Gastrocnemius medialis (tissue), 4 donors: ENCODE results near the gene PIP5K1C. TPM values are rescaled to one million over a fixed set of nuclear protein-coding genes. Genes with fewer than 3 reads are reported as not detected.
A peak's percentile ranks its signal among the peaks of the same experiment; 100 is the strongest.

Source experiments
- ATAC-seq, 2 donors: fragments of 150-250 bp; one replicate each; pipeline ENCODE4 v1.9.1; 2016
- DNase-seq, 2 donors: peaks; one replicate each; pipeline ENCODE4 v3.0.0-alpha.2; 2019
- H3K27ac ChIP-seq, 4 donors: fragments of 200-600 bp; sonication (generic); 1 replicate in 1 of 4; 2 replicates in 3 of 4; pipeline ENCODE4 v1.5.1; 2016 to 2018; ENCODE audit warnings: mild to moderate bottlenecking in 2 of 4, moderate library complexity in 1 of 4
- H3K27me3 ChIP-seq, 3 donors: fragments of 200-600 bp; sonication (generic) in 2 of 3; 1 replicate in 1 of 3; 2 replicates in 2 of 3; pipeline versions ENCODE4 v1.5.1 to v1.6.0; 2016 to 2019; ENCODE audit warnings: mild to moderate bottlenecking in 1 of 3, moderate library complexity in 1 of 3
- H3K36me3 ChIP-seq, 2 donors: fragments of 200-600 bp; sonication (generic) in 1 of 2; one replicate each; pipeline ENCODE4 v1.5.1; 2017 to 2018
- H3K4me1 ChIP-seq, 2 donors: fragments of 200-600 bp; sonication (generic) in 1 of 2; one replicate each; pipeline ENCODE4 v1.5.1; 2016 to 2017; ENCODE audit warnings: mild to moderate bottlenecking in 2 of 2
- H3K4me3 ChIP-seq, 4 donors: fragments of 200-600 bp; sonication (generic) in 3 of 4; 1 replicate in 1 of 4; 2 replicates in 3 of 4; pipeline ENCODE4 v1.5.1; 2016 to 2019; ENCODE audit warnings: mild to moderate bottlenecking in 2 of 4
- H3K9me3 ChIP-seq, 3 donors: fragments of 200-600 bp; sonication (generic) in 2 of 3; 1 replicate in 1 of 3; 2 replicates in 2 of 3; pipeline ENCODE4 v1.5.1; 2016 to 2019
- POLR2A ChIP-seq, 2 donors: fragments of 450-650 bp; IDR thresholded peaks; one replicate each; pipeline ENCODE4 v1.6.1; 2017; ENCODE audit warnings: antibody characterized with exemption in 2 of 2, mild to moderate bottlenecking in 2 of 2, moderate library complexity in 2 of 2
- in situ Hi-C, 4 donors: fragments of 200-750 bp; cut with MboI; loops; one replicate each; pipeline versions ENCODE4 v1.15.0 to v1.8.0; 2017; ENCODE audit warnings: low sequenced_read_pairs in 4 of 4
- intact Hi-C: fragments of 100-400 bp; cut with DNase I; formaldehyde crosslinking; loops from one replicate; pipeline ENCODE4 v1.15.1; 2023; ENCODE audit warnings: low total_unique reads
- total RNA-seq, 4 donors: library from RNA; depleted of rRNA; stranded (reverse); fragments of >200 nt; gene quantifications; one replicate each; pipeline versions ENCODE4 v1.1.0 to v1.2.3, GENCODE V29; 2016
- TF ChIP-seq, protein P1 (sequence below), 5 experiments: fragments of 450-650 bp in 3 of 5; fragments of 200-600 bp in 2 of 5; sonication (generic) in 2 of 5; IDR thresholded peaks in 4 of 5; conservative IDR thresholded peaks in 1 of 5; 1 replicate in 4 of 5; 2 replicates in 1 of 5; pipeline ENCODE4 v1.5.1; 2016 to 2019; ENCODE audit warnings: antibody characterized with exemption in 5 of 5, mild to moderate bottlenecking in 3 of 5, moderate library complexity in 3 of 5

PIP5K1C gene, protein sequence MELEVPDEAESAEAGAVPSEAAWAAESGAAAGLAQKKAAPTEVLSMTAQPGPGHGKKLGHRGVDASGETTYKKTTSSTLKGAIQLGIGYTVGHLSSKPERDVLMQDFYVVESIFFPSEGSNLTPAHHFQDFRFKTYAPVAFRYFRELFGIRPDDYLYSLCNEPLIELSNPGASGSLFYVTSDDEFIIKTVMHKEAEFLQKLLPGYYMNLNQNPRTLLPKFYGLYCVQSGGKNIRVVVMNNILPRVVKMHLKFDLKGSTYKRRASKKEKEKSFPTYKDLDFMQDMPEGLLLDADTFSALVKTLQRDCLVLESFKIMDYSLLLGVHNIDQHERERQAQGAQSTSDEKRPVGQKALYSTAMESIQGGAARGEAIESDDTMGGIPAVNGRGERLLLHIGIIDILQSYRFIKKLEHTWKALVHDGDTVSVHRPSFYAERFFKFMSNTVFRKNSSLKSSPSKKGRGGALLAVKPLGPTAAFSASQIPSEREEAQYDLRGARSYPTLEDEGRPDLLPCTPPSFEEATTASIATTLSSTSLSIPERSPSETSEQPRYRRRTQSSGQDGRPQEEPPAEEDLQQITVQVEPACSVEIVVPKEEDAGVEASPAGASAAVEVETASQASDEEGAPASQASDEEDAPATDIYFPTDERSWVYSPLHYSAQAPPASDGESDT
- 10 to 100 TPM in 3 of 4 donors, 1 to 10 TPM in 1; 8.2 to 18.0 (median 17.3) TPM for total RNA-seq

DNA sequence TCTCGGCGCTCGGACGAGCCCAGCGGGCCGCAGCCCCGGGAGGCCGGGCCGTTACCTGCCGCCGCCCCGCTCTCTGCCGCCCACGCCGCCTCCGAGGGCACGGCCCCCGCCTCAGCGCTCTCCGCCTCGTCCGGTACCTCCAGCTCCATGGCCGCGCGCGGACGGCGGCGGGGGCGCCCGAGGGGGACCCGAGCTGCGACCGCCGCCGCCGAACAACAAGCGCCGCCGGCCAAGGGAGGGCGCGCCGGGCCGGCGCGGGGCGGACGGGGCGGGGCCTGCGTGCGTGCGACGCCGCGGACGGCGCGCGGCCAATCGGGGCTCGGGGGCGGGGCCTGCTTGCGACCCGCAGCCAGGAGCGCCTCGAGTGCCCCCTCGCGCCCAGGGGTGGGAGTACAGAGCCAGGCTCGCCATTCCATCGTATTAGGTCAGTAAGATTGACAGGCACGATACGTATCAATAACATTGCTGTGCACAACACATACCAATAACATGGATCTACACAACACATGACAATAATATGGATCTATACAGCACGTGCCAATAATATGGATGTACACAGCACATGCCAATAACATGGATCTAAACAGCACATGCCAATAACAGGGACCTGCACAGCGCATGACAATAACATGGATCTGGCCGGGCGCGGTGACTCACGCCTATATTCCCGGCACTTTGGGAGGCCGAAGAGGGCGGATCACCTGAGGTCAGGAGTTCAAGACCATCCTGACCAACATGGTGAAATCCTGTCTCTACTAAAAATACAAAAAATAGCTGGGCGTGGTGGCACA is at the start of gene PIP5K1C:
Gene PIP5K1C, minus strand, starts transcription at position 227 of the 791 bp plus-strand sequence. Its CDS starts 78 bp downstream, at position 149.
- TF ChIP-seq, protein P1, sequence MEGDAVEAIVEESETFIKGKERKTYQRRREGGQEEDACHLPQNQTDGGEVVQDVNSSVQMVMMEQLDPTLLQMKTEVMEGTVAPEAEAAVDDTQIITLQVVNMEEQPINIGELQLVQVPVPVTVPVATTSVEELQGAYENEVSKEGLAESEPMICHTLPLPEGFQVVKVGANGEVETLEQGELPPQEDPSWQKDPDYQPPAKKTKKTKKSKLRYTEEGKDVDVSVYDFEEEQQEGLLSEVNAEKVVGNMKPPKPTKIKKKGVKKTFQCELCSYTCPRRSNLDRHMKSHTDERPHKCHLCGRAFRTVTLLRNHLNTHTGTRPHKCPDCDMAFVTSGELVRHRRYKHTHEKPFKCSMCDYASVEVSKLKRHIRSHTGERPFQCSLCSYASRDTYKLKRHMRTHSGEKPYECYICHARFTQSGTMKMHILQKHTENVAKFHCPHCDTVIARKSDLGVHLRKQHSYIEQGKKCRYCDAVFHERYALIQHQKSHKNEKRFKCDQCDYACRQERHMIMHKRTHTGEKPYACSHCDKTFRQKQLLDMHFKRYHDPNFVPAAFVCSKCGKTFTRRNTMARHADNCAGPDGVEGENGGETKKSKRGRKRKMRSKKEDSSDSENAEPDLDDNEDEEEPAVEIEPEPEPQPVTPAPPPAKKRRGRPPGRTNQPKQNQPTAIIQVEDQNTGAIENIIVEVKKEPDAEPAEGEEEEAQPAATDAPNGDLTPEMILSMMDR (IDR thresholded peaks at IDR 0.05 in 4 of 5, conservative IDR thresholded peaks at IDR 0.05 in 1 of 5) = peak; percentile 78 to 93 (median 90)
- peak; percentile 74 to 77 for TF ChIP-seq POLR2A (IDR thresholded peaks at IDR 0.05)
- in situ Hi-C loops (loop anchor here in 2 of 4 donors (5.0 kb wide), 1 partner anchor 38 kb away; no protein-coding TSS in a partner anchor), intact Hi-C loops (loop anchor here (1.0 kb wide), 2 partner anchors 30 to 34 kb away; no protein-coding TSS in a partner anchor)

DNA sequence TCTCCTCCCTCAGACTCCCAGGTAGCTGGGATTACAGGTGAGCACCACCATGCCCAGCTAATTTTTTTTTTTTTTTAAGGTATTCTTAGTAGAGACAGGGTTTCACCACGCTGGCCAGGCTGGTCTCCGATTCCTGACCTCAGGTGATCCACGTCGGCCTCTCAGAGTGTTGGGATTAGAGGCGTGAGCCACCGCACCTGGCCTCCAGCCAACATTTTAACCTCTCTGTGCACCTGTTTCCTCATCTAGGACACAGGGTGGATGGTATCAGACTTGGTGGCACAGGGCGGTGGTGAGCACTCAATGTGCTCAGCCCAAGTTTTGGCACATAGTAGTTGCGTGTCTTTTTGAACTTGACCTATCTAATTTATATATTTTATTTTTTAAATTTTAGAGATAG is 48.7 kb upstream of the PIP5K1C start:
- in situ Hi-C loops = no loop called here

More for the DNA sequence above, at the start of gene PIP5K1C:
- Histone ChIP-seq H3K36me3 (no peaks in the 10 kb centered on the region), H3K4me1 (peaks cover 0 to 19% of the 10 kb centered on the region in 2 donors), H3K27me3 (peaks cover 0 to 6% (median 2%) of the 10 kb centered on the region in 3 donors), H3K9me3 (no peaks in the 10 kb centered on the region), H3K4me3 (peak within 1 kb of the TSS; percentile 59 to 90 (median 64)), H3K27ac (peak within 1 kb of the TSS; percentile 76 to 83 (median 81))
- ATAC-seq (peak; percentile 93), DNase-seq (peak; percentile 73 to 80)

DNA sequence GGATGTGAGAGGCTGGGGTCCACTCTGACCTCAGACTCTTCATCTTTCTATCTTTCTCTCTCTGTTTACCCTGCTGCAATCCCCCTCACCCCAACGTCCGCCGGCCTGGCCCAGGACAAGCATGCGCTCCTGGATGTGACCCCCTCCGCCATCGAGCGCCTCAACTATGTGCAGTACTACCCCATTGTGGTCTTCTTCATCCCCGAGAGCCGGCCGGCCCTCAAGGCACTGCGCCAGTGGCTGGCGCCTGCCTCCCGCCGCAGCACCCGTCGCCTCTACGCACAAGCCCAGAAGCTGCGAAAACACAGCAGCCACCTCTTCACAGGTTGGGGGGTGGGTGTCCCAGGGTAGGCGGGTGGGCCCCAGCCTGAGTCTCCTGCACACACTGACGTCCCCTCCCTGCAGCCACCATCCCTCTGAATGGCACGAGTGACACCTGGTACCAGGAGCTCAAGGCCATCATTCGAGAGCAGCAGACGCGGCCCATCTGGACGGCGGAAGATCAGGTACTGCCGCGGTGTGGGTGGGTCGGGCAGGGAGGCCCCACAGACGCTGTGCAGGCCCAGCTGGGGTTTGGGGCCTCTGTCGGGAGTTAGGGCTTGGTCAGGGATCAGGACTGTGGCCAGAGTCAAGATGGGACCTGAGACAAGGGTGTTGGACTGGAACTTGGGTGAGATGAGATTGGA is 46.2 kb upstream of the PIP5K1C start:
- no peak overlapping the region for H3K27ac ChIP-seq
- ATAC-seq = no peak
- H3K9me3 ChIP-seq = no peaks in the 10 kb centered on the region
- peaks cover 0 to 6% (median 3%) of the 10 kb centered on the region in 3 donors for H3K27me3 ChIP-seq
- intact Hi-C loops (no loop called here), in situ Hi-C loops (no loop called here)
- H3K4me1 ChIP-seq = no peaks in the 10 kb centered on the region
- TF ChIP-seq, protein P1 (IDR thresholded peaks at IDR 0.05 in 4 of 5, conservative IDR thresholded peaks at IDR 0.05 in 1 of 5) = no peak
- TF ChIP-seq POLR2A (IDR thresholded peaks at IDR 0.05) = no peak
- H3K4me3 ChIP-seq = no peak overlapping the region
- peaks cover 0 to 23% of the 10 kb centered on the region in 2 donors for H3K36me3 ChIP-seq
- DNase-seq = no peak

More for the DNA sequence above, 48.7 kb upstream of the PIP5K1C start:
- intact Hi-C loops = no loop called here
- no peaks in the 10 kb centered on the region for H3K9me3 ChIP-seq
- no peak for TF ChIP-seq POLR2A (IDR thresholded peaks at IDR 0.05)
- TF ChIP-seq, protein P1 (IDR thresholded peaks at IDR 0.05 in 4 of 5, conservative IDR thresholded peaks at IDR 0.05 in 1 of 5) = no peak
- peaks cover 0 to 46% of the 10 kb centered on the region in 2 donors for H3K36me3 ChIP-seq
- DNase-seq = no peak
- H3K4me3 ChIP-seq = no peak overlapping the region
- no peak overlapping the region for H3K27ac ChIP-seq
- peaks cover 0 to 6% (median 3%) of the 10 kb centered on the region in 3 donors for H3K27me3 ChIP-seq
- no peaks in the 10 kb centered on the region for H3K4me1 ChIP-seq
- ATAC-seq = no peak
